Thymus (tissue), 11 donors: ENCODE measurements around the gene BRIP1. TPM values are rescaled to one million over a fixed set of nuclear protein-coding genes. Genes with fewer than 3 reads are reported as not detected.

ENCODE experiments used
- DNase-seq, 9 donors: peaks; one replicate each; pipeline ENCODE4 v3.0.0-alpha.2; 2013; ENCODE audit warnings: low spot score in 9 of 9, low read depth in 6 of 9, missing footprints in 1 of 9
- H3K27ac ChIP-seq, 2 donors: one replicate each; pipeline ENCODE4 v1.5.1; 2013; ENCODE audit warnings: control low read depth in 1 of 2, low read depth in 1 of 2, low read length in 1 of 2, mild to moderate bottlenecking in 1 of 2, moderate library complexity in 1 of 2
- H3K27me3 ChIP-seq, 2 donors: one replicate each; pipeline ENCODE4 v1.5.1; 2013; ENCODE audit warnings: low read length in 1 of 2; ENCODE audit not compliant: control insufficient read depth in 2 of 2, insufficient read depth in 1 of 2
- H3K36me3 ChIP-seq, 2 donors: one replicate each; pipeline ENCODE4 v1.5.1; 2013; ENCODE audit warnings: low read length in 1 of 2, mild to moderate bottlenecking in 1 of 2, moderate library complexity in 1 of 2; ENCODE audit not compliant: control insufficient read depth in 2 of 2, insufficient read depth in 2 of 2
- H3K4me1 ChIP-seq, 2 donors: one replicate each; pipeline ENCODE4 v1.5.1; 2013; ENCODE audit warnings: low read length in 2 of 2; ENCODE audit not compliant: control insufficient read depth in 2 of 2, insufficient read depth in 2 of 2
- H3K4me3 ChIP-seq, 2 donors: one replicate each; pipeline ENCODE4 v1.5.1; 2013; ENCODE audit warnings: low read length in 2 of 2, control low read depth in 1 of 2, mild to moderate bottlenecking in 1 of 2
- H3K9me3 ChIP-seq, 2 donors: one replicate each; pipeline ENCODE4 v1.5.1; 2013; ENCODE audit warnings: low read length in 1 of 2, mild to moderate bottlenecking in 1 of 2; ENCODE audit not compliant: control insufficient read depth in 2 of 2, insufficient read depth in 1 of 2
- WGBS: extraction: QIAGEN DNeasy Blood & Tissue Kit; methylation state at CpG from one replicate; pipeline ENCODE4 v1.1.7; 2013; 5-methylcytosine and 5-hydroxymethylcytosine counted together
- polyA plus RNA-seq: library from polyadenylated mRNA; stranded (reverse); fragments of 200-250 nt; gene quantifications from one replicate; pipeline ENCODE4 v1.2.3, GENCODE V29; 2013
- total RNA-seq: library from RNA; stranded (reverse); fragments of 120-200 nt; gene quantifications from one replicate; pipeline ENCODE4 v1.2.4, GENCODE V29; 2013
- donor health status: healthy.

BRIP1 gene
- total and polyA plus RNA-seq, 2 donors = 0.68 to 11.5 TPM

GRCh38 chr17:61698244-61698643, 165.1 kb downstream of the BRIP1 start:
- no peak overlapping the region for H3K4me3 ChIP-seq
- WGBS = 99% methylated on average over 2 of the region's 2 CpGs
- peaks cover 2 to 11% of the 10 kb centered on the region in 2 donors for H3K9me3 ChIP-seq
- H3K27ac ChIP-seq = no peak overlapping the region
- peaks cover 0 to 4% of the 10 kb centered on the region in 2 donors for H3K36me3 ChIP-seq
- no peaks in the 10 kb centered on the region for H3K4me1 ChIP-seq
- DNase-seq = no peak
- H3K27me3 ChIP-seq = no peaks in the 10 kb centered on the region

- 96% methylated on average over 2 of the region's 2 CpGs for WGBS
- Histone ChIP-seq H3K36me3 (peaks cover 0 to 3% of the 10 kb centered on the region in 2 donors), H3K9me3 (peaks cover 2 to 11% of the 10 kb centered on the region in 2 donors), H3K4me3 (no peak overlapping the region), H3K27me3 (no peaks in the 10 kb centered on the region), H3K4me1 (no peaks in the 10 kb centered on the region), H3K27ac (no peak overlapping the region)
- DNase-seq = no peak
Measured at GRCh38 chr17:61695779-61696337, 167.5 kb downstream of the BRIP1 start.

- Histone ChIP-seq H3K27me3 (no peaks in the 10 kb centered on the region), H3K4me3 (no peak overlapping the region), H3K36me3 (peaks cover 3 to 7% of the 10 kb centered on the region in 2 donors), H3K9me3 (peaks cover 0 to 8% of the 10 kb centered on the region in 2 donors), H3K4me1 (no peaks in the 10 kb centered on the region), H3K27ac (no peak overlapping the region)
- 98% methylated on average over 1 of the region's 1 CpG for WGBS
- no peak for DNase-seq
Measured at GRCh38 chr17:61694095-61694494, 169.2 kb downstream of the BRIP1 start.

GRCh38 chr17:61689610-61690180, 173.6 kb downstream of the BRIP1 start:
- Histone ChIP-seq H3K36me3 (peaks cover 3 to 12% of the 10 kb centered on the region in 2 donors), H3K4me3 (no peak overlapping the region), H3K9me3 (no peaks in the 10 kb centered on the region), H3K27ac (no peak overlapping the region), H3K4me1 (no peaks in the 10 kb centered on the region), H3K27me3 (no peaks in the 10 kb centered on the region)
- no peak for DNase-seq
- 96% methylated on average over 3 of the region's 3 CpGs for WGBS

GRCh38 chr17:61687769-61688168, 175.6 kb downstream of the BRIP1 start:
- Histone ChIP-seq H3K27me3 (no peaks in the 10 kb centered on the region), H3K4me3 (no peak overlapping the region), H3K27ac (no peak overlapping the region), H3K4me1 (no peaks in the 10 kb centered on the region), H3K9me3 (no peaks in the 10 kb centered on the region), H3K36me3 (peaks cover 3 to 12% of the 10 kb centered on the region in 2 donors)
- DNase-seq = no peak
- 98% methylated on average over 2 of the region's 2 CpGs for WGBS

- DNase-seq = no peak
- Histone ChIP-seq H3K36me3 (peaks cover 0 to 12% of the 10 kb centered on the region in 2 donors), H3K27me3 (no peaks in the 10 kb centered on the region), H3K9me3 (no peaks in the 10 kb centered on the region), H3K4me1 (no peaks in the 10 kb centered on the region), H3K4me3 (no peak overlapping the region), H3K27ac (no peak overlapping the region)
- WGBS = 96% methylated on average over 1 of the region's 1 CpG
Measured at GRCh38 chr17:61686113-61686512, 177.2 kb downstream of the BRIP1 start.

- H3K9me3 ChIP-seq = no peaks in the 10 kb centered on the region
- H3K4me1 ChIP-seq = no peaks in the 10 kb centered on the region
- 99% methylated on average over 5 of the region's 5 CpGs for WGBS
- no peak overlapping the region for H3K4me3 ChIP-seq
- H3K27me3 ChIP-seq = no peaks in the 10 kb centered on the region
- H3K27ac ChIP-seq = no peak overlapping the region
- peaks cover 0 to 11% of the 10 kb centered on the region in 2 donors for H3K36me3 ChIP-seq
- no peak for DNase-seq
Measured at GRCh38 chr17:61684818-61685217, 178.5 kb downstream of the BRIP1 start.

GRCh38 chr17:61684172-61684571, 179.2 kb downstream of the BRIP1 start:
- Histone ChIP-seq H3K4me1 (no peaks in the 10 kb centered on the region), H3K4me3 (no peak overlapping the region), H3K9me3 (no peaks in the 10 kb centered on the region), H3K36me3 (peaks cover 0 to 6% of the 10 kb centered on the region in 2 donors), H3K27me3 (no peaks in the 10 kb centered on the region), H3K27ac (no peak overlapping the region)
- DNase-seq = no peak
- WGBS = 97% methylated on average over 1 of the region's 1 CpG

- 98% methylated on average over 2 of the region's 2 CpGs for WGBS
- H3K4me3 ChIP-seq = no peak overlapping the region
- H3K4me1 ChIP-seq = no peaks in the 10 kb centered on the region
- DNase-seq = no peak
- peaks cover 0 to 5% of the 10 kb centered on the region in 2 donors for H3K36me3 ChIP-seq
- H3K9me3 ChIP-seq = no peaks in the 10 kb centered on the region
- no peak overlapping the region for H3K27ac ChIP-seq
- no peaks in the 10 kb centered on the region for H3K27me3 ChIP-seq
Measured at GRCh38 chr17:61683466-61683865, 179.9 kb downstream of the BRIP1 start.
